Measurements from ENCODE around the gene GIGYF2.

DNA sequence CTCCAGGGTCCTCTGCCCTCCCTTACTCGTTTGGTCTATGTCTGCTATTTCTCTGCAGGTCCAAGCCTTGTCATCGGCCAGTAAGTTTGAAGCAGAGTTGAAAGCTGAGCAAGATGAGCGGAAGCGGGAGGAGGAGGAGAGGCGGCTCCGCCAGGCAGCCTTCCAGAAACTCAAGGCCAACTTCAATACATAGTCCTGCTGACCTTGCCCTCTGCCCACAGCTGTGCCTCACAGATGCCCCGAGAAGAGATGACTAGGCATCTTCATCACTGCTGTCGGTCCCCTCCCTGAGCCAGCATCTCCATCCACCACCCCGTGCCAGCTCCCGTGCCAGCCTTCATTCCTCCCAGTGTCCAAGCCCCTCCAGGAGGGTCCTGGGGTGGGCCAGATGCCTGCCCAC, 15.6 kb upstream of the GIGYF2 start:
- TF ChIP-seq YY1 (IDR thresholded peaks at IDR 0.05; ENCODE audit: insufficient read depth, insufficient read length) (no peak), SUZ12 (IDR thresholded peaks at IDR 0.05; ENCODE audit: extremely low read depth, insufficient read depth, insufficient read length) (no peak), ZNF274 (IDR thresholded peaks at IDR 0.05; ENCODE audit: low read depth, low read length) (no peak)
